Astrocyte of the spinal cord (primary cell): Measurements from ENCODE around the gene SEMA3B.

Experiments used
- DNase-seq: peaks from one replicate; pipeline ENCODE4 v3.0.0; 2011; ENCODE audit warnings: low read depth, low spot score
- H3K4me3 ChIP-seq: 2 replicates; pipeline ENCODE4 v1.5.1; 2011; ENCODE audit warnings: low read depth, mild to moderate bottlenecking, low read length, moderate library complexity
- CTCF ChIP-seq: IDR thresholded peaks from 2 replicates; pipeline ENCODE4 v1.5.1; 2012; ENCODE audit warnings: low read depth, mild to moderate bottlenecking, low read length, inconsistent platforms
- in situ Hi-C: cut with HindIII; loops from 2 replicates; pipeline ENCODE4 v1.10.0; 2017; ENCODE audit warnings: low sequenced_read_pairs

SEMA3B gene

GRCh38 chr3:50268703-50269451, at the start of gene SEMA3B:
Gene SEMA3B (plus strand): TSS chr3:50269147. CDS start chr3:50269241, 94 bp downstream.
- H3K4me3 ChIP-seq, result peak within 1 kb of the TSS; percentile 42
- in situ Hi-C loops, result no loop called here
- no peak for DNase-seq
- TF ChIP-seq CTCF, result no peak

DNA sequence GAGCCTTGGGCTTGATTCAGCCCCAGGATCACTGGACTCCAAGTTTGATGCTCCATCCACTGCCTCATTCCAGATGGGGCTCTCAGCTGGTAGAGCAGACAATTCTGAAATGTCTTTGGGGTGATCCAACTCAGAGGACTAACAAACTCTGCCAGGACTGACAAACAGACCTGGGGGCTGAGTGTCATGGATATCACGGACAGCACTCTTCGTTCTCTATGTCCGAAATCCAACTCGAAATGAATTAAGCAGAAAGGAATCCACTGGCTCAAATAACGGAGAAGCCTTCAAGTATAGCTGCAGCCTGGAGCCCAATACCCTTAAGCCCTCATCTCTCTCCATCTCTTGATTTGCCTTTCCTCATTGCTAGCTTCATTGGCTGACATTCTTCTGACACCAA, 49.7 kb upstream of the SEMA3B start:
- H3K4me3 ChIP-seq, result no peak overlapping the region
- DNase-seq, result no peak
- in situ Hi-C loops, result no loop called here
- TF ChIP-seq CTCF, result no peak

GRCh38 chr3:50220109-50220508, 48.8 kb upstream of the SEMA3B start:
- in situ Hi-C loops, result no loop called here
- no peak for TF ChIP-seq CTCF
- DNase-seq, result no peak
- no peak overlapping the region for H3K4me3 ChIP-seq

- no peak overlapping the region for H3K4me3 ChIP-seq
- in situ Hi-C loops, result no loop called here
- TF ChIP-seq CTCF, result no peak
- no peak for DNase-seq
These were observed 47.9 kb upstream of the SEMA3B start for GRCh38 chr3:50221051-50221410.

DNA sequence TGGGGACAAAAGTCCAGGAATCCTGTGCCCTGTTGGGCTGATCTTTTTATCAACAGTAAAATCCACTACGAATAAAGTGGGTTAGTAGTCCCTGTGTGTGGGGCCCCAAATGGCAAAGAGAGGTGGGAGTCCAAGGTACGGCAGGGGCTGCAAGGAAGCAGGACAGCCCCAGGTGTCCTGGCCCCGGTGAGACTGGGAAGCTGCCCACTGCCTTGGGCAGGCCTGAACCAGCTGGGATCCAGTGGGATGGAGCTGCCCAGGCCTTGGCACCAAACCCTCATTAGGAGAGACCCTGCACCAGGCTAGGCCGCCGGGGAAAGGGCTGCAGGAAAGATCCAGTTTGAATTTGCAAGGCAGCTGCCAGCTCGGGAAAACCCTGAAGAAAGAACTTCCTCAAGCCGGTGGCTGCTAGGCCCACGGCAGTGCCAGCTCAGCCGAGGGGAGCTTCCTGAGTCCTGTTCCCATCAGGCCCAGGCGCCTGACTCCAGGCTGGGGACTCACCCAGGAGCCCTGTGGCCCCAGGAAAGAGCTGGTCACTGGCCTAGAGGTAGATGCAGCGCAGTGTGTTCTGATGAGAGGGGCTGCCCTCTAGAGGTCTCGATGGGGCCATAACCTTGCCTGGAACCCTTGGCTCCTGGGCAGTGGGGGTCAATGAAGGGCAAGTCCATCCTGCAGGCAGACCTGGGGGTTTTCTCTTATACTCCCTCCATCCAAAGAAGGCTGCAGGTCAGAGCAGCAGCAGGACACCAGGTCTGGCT, 47.4 kb upstream of the SEMA3B start:
- in situ Hi-C loops, result no loop called here
- DNase-seq, result no peak
- no peak overlapping the region for H3K4me3 ChIP-seq
- no peak for TF ChIP-seq CTCF

DNA sequence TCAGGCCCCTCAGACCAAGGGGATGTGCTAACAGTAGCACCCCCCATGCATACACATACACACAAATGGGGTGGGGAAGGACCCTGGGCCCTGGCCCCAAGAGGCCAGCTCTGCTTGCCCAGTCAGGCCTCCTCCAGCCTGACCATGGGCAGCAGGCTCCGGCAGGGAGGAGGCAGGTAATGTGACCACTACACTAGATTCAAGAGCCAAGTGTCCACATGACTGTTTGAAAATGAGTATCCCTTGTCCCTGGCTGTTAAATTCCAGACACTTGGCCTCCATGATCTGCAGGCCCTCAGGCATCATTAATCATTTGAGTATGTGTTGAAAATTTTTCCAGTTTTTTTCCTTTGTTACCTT, 46.8 kb upstream of the SEMA3B start:
- in situ Hi-C loops, result no loop called here
- TF ChIP-seq CTCF, result no peak
- no peak overlapping the region for H3K4me3 ChIP-seq
- no peak for DNase-seq
